ENCODE data around the gene GPN3. TPM values are rescaled to one million over a fixed set of nuclear protein-coding genes. Genes with fewer than 3 reads are reported as not detected.
"Not testable (repeated sequence)": the region's sequence is repeated elsewhere in the genome, so short reads cannot be mapped to it uniquely, and the experiment has no call there.

Gene GPN3
- total RNA-seq, 1 donor: 16.4 TPM

DNA sequence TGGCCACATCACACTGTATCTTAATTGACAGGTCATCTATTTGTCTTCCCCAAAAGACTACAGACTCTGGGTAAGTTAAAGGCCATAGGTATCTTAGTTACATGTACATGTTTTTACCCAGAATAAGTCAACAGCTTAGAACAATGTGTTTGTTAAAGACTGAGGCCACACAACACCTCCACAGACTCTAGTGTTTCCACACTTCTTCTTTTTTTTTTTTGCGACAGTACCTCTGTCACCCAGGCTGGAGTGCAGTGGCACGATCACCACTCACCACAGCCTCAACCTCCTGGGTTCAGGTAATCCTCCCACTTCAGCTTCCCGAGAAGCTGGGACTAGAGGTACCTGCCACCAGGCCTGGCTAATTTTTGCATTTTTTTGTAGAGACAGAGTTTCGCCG, 1.3 kb downstream of the GPN3 start:
- DNase-seq (ENCODE audit: low read depth): no peak
- H3K4me3 ChIP-seq (ENCODE audit: low read depth, low read length): no peak overlapping the region
- TF ChIP-seq, protein P1, sequence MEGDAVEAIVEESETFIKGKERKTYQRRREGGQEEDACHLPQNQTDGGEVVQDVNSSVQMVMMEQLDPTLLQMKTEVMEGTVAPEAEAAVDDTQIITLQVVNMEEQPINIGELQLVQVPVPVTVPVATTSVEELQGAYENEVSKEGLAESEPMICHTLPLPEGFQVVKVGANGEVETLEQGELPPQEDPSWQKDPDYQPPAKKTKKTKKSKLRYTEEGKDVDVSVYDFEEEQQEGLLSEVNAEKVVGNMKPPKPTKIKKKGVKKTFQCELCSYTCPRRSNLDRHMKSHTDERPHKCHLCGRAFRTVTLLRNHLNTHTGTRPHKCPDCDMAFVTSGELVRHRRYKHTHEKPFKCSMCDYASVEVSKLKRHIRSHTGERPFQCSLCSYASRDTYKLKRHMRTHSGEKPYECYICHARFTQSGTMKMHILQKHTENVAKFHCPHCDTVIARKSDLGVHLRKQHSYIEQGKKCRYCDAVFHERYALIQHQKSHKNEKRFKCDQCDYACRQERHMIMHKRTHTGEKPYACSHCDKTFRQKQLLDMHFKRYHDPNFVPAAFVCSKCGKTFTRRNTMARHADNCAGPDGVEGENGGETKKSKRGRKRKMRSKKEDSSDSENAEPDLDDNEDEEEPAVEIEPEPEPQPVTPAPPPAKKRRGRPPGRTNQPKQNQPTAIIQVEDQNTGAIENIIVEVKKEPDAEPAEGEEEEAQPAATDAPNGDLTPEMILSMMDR (IDR thresholded peaks at IDR 0.05; ENCODE audit: insufficient read depth, low read depth, low read length): no peak

DNA sequence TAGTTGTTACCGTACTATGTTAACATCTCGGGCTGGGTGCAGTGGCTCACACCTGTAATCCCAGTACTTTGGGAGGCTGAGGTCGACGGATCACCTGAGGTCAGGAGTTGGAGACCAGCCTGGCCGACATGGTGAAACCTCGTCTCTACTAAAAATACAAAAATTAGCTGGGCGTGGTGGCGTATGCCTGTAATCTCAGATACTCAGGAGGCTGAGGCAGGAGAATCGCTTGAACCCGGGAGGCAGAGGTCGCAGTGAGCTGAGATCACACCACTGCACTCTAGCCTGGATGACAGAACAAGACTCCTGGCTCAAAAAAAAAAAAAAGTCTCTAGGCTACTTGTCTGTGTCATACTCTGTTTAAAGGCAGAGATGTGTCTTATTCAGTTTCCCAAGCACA, 2.3 kb downstream of the GPN3 start:
- not testable (repeated sequence) for H3K4me3 ChIP-seq (ENCODE audit: low read depth, low read length); DNase-seq (ENCODE audit: low read depth)

DNA sequence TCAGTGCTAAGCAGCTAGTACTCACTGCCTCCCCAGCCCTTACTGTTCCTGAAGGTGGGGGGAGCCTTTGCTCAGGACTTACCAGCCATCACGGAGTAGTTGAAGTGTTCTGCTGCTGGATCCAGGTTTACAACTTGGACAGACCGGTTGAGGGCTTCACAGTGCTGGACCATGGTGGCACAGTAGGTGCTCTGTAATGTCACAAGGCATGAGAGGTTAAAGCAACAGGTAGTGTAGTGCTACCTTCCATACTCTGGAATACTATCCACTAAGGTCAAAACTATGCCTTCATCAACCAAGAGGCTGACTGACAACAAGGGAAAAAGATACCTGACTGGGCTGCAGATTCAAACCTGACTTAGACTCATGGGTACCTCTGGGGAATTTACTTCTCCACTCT, 3.0 kb downstream of the GPN3 start:
- DNase-seq (ENCODE audit: low read depth): no peak
- TF ChIP-seq, protein P1 (IDR thresholded peaks at IDR 0.05; ENCODE audit: insufficient read depth, low read depth, low read length): no peak

DNA sequence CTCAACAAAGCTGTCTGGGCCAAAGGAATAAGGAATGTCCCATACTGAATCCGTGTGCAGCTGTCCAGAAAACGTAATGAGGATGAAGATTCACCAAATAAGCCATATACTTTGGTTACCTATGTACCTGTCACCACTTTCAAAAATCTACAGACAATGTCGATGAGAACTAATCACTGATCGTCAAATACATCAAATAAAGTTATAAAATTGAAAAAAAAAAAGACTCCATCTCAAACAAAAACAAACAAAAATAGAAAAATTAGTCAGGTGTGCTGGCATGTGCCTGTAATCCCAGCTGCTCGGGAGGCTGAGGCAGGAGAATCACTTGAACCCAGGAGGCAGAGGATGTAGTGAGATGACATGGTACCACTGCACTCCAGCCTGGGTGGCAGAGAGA, 6.9 kb downstream of the GPN3 start:
- not testable (repeated sequence) for H3K4me3 ChIP-seq (ENCODE audit: low read depth, low read length); DNase-seq (ENCODE audit: low read depth)

More for the DNA sequence above, 3.0 kb downstream of the GPN3 start:
- no peak overlapping the region for H3K4me3 ChIP-seq (ENCODE audit: low read depth, low read length)

DNA sequence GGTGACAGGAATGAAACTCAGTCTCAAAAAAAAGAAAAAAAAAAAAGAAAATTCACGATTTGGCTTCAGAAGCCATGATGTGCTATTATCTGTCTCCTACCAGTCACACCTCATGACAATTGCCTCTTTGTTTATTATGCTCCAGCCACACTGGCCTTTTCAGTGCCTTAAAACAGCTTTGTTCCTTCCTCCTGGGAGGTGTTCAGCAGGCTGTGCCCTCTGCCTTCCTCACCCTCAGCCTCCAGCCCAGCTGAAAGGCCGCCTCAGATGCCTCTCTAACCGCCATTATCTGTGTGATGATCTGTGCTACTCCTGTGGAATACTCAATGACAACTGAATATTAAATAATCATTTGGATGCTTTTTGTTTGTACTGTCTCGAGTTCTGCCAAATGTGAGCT, 9.3 kb downstream of the GPN3 start:
- DNase-seq (ENCODE audit: low read depth): no peak
- TF ChIP-seq, protein P1 (IDR thresholded peaks at IDR 0.05; ENCODE audit: insufficient read depth, low read depth, low read length): no peak
- H3K4me3 ChIP-seq (ENCODE audit: low read depth, low read length): no peak overlapping the region

DNA sequence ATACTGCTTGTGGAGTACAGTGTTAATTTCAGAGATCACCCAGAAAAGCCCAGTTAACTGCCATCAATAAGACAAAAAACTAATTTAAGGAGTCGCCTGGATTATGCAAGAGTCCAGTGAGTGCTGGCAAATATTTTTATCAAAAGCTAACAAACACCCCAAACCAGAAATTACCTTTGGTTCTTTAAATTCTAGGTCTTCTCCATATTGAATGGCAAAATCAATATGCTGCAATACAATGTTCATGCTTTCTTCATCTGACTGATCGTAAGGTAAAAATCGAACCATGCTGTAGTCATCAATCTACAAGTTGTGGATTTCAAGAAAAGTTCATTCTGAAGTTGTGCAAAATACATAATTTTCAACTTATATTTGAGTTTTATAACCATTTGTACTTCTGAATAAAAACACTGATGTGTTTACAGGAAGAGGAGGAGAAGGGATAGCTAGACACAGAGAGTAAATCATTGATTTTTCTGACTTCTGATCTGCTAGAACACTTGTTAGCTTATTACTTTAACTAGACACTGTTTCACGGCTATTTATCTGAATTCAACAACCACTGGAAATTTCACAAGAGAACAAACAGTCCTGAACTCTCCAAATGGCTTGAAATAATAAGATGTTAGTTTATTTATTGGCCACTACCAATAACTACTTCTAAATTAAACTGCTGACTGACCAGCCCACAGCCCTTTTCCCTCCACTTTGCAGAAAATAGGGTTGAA, 14.3 kb downstream of the GPN3 start:
- TF ChIP-seq, protein P1 (IDR thresholded peaks at IDR 0.05; ENCODE audit: insufficient read depth, low read depth, low read length): no peak
- DNase-seq (ENCODE audit: low read depth): no peak
- no peak overlapping the region for H3K4me3 ChIP-seq (ENCODE audit: low read depth, low read length)

DNA sequence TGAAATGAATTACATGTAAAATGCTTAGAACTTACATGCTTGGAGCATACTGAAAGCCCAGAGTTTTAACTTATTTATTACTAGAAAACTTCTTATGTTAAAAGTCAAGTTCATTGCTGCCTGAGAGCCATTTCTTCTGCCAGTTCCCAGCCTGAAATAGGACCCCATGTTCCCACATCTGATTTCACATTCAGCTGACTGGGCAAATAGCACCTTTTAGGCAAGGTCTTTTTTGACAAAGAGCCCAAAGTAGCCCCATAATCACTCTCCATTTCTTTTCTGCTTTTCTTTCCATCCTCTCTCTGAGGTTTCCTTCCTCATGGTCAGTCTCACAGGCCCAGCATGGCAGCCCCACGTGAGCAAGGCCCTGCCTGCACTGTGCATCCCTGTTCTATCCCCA, 16.8 kb downstream of the GPN3 start:
- no peak for DNase-seq (ENCODE audit: low read depth)
- H3K4me3 ChIP-seq (ENCODE audit: low read depth, low read length): no peak overlapping the region
- TF ChIP-seq, protein P1 (IDR thresholded peaks at IDR 0.05; ENCODE audit: insufficient read depth, low read depth, low read length): no peak

DNA sequence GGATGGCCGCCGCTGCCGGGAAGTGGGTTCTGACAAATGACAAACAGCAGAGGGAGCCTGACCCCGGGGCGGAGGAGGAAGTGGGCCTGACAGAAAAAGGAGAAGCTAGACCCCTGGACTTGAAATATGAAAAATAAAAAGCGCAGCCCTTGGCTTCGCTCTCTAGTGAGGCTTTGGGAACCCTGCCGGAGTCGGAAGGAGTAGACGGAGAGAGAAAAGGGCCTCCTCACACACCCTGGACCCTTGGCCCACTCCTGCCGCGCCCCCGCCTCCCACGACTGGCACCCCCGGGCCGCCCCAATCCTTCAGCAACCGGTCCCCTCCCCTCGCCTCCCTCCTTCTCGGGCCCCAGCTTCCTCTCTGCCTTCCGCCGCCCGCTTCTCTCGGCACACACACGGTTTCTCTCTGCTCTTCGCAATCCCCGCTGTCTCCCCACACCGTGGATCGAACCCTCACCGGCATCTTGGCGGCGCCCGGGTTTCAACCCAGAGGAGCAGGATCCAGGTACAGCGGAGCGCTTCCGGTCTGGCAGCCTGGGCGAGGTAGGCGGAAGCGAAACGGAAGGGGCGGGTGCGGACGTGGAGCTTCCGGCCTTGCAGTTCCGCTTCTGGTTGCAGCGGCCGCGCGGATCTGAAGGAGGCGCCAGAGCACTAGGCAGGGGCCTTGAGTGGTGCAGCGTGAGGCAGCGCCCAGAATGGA, 18.1 kb downstream of the GPN3 start, which contains the start of gene ARPC3:
Gene ARPC3, minus strand, starts transcription at position 539 of the 699 bp plus-strand sequence. Its CDS starts 77 bp downstream, at position 462.
- TF ChIP-seq, protein P1 (IDR thresholded peaks at IDR 0.05; ENCODE audit: insufficient read depth, low read depth, low read length): peak; percentile 85
- H3K4me3 ChIP-seq (ENCODE audit: low read depth, low read length): peak within 1 kb of the TSS; percentile 98

More for the DNA sequence above, 18.1 kb downstream of the GPN3 start, which contains the start of gene ARPC3:
- DNase-seq (ENCODE audit: low read depth): peak; percentile 96

Measured in fibroblast of villous mesenchyme (primary cell).